Endothelial cell of umbilical vein (primary cell): ENCODE data around the gene BMP8A. TPM values are rescaled to one million over a fixed set of nuclear protein-coding genes. Genes with fewer than 3 reads are reported as not detected.

ENCODE experiments used
- BruUV-seq: library from RNA; stranded (reverse); fragments of 400-500 nt; replicated peaks from 2 replicates; lab custom pipeline; 2021; lab: Mats Ljungman, UMichigan
- CTCF ChIA-PET: fragments of 300-600, 350-600 bp; sonication (Branson Sonifier 250); formaldehyde crosslinking; loops from one replicate; lab custom pipeline; 2021; ENCODE audit warnings: antibody characterized with exemption, inconsistent platforms; lab: Charles Lee
- POLR2A ChIA-PET: fragments of 300-600, 350-600 bp; sonication (Branson Sonifier 250); formaldehyde crosslinking; loops from one replicate; lab custom pipeline; 2021; ENCODE audit warnings: antibody characterized with exemption, inconsistent platforms; lab: Charles Lee
- DNase-seq: peaks from one replicate; pipeline ENCODE4 v3.0.0-alpha.2; 2011; ENCODE audit warnings: low read depth, low spot score
- FAIRE-seq: peaks from 2 replicates; lab custom pipeline; 2011; peaks lifted over from hg19 to GRCh38; lab: Jason Lieb, UNC
- H2AFZ ChIP-seq: 2 replicates; pipeline ENCODE4 v1.6.0; 2012; ENCODE audit warnings: low read depth, low read length, control low read depth, inconsistent platforms
- H3K27ac ChIP-seq: 2 replicates; pipeline ENCODE4 v1.5.1; 2011; ENCODE audit warnings: low read depth, mild to moderate bottlenecking, control low read depth, low read length, moderate library complexity; ENCODE audit not compliant: insufficient read depth
- H3K27me3 ChIP-seq, 2 experiments: 2 replicates each; pipeline versions ENCODE4 v1.6.0 to v1.6.1; 2011; ENCODE audit warnings: low read length in 2 of 2, mixed read lengths in 1 of 2; ENCODE audit not compliant: control insufficient read depth in 2 of 2, insufficient read depth in 2 of 2
- H3K36me3 ChIP-seq, 2 experiments: 2 replicates in 1 of 2; 3 replicates in 1 of 2; pipeline ENCODE4 v1.5.1; 2011; ENCODE audit warnings: low read length in 2 of 2, mild to moderate bottlenecking in 1 of 2, moderate library complexity in 1 of 2; ENCODE audit not compliant: control insufficient read depth in 2 of 2, insufficient read depth in 2 of 2; ENCODE audit errors: extremely low read depth in 1 of 2
- H3K4me1 ChIP-seq: 3 replicates; pipeline ENCODE4 v1.5.1; 2011; ENCODE audit warnings: mild to moderate bottlenecking, low read length; ENCODE audit not compliant: control insufficient read depth, insufficient read depth; ENCODE audit errors: extremely low read depth
- H3K4me2 ChIP-seq: 2 replicates; pipeline ENCODE4 v1.6.1; 2011; ENCODE audit warnings: low read length, control low read depth, mixed read lengths; ENCODE audit not compliant: insufficient read depth
- H3K4me3 ChIP-seq, 3 experiments: fragments of 200-600 bp in 1 of 3; sonication (generic), shearing (Covaris generic) in 1 of 3; replicated peaks in 1 of 3; 2 replicates each; pipeline ENCODE4 v1.5.1; 2011 to 2016; ENCODE audit warnings: control low read depth in 3 of 3, low read length in 3 of 3, mild to moderate bottlenecking in 2 of 3, inconsistent platforms in 1 of 3, low read depth in 1 of 3, moderate library complexity in 1 of 3; ENCODE audit not compliant: insufficient read depth in 1 of 3
- H3K79me2 ChIP-seq: 2 replicates; pipeline ENCODE4 v1.6.0; 2012; ENCODE audit warnings: low read length, inconsistent platforms; ENCODE audit not compliant: control insufficient read depth, insufficient read depth
- H3K9ac ChIP-seq: replicated peaks from 2 replicates; pipeline ENCODE3; 2011; ENCODE audit warnings: low read length, control low read depth; ENCODE audit not compliant: insufficient read depth; ENCODE audit errors: extremely low read depth
- H3K9me1 ChIP-seq: replicated peaks from 3 replicates; pipeline ENCODE4 v1.6.0; 2011; ENCODE audit warnings: mild to moderate bottlenecking, low read length; ENCODE audit not compliant: control insufficient read depth, insufficient read depth; ENCODE audit errors: extremely low read depth
- H3K9me3 ChIP-seq: replicated peaks from 2 replicates; pipeline ENCODE4 v1.5.1; 2012; ENCODE audit warnings: low read length, inconsistent platforms; ENCODE audit not compliant: control insufficient read depth, insufficient read depth
- H4K20me1 ChIP-seq: replicated peaks from 2 replicates; pipeline ENCODE3; 2011; ENCODE audit warnings: mild to moderate bottlenecking, low read length; ENCODE audit not compliant: control insufficient read depth, insufficient read depth; ENCODE audit errors: extremely low read depth
- CTCF ChIP-seq, 2 donors: IDR thresholded peaks; 1 replicate in 1 of 2; 2 replicates in 1 of 2; pipeline ENCODE4 v1.5.1; 2011; ENCODE audit warnings: low read length in 2 of 2, mild to moderate bottlenecking in 2 of 2, moderate library complexity in 2 of 2, control low read depth in 1 of 2, inconsistent platforms in 1 of 2, low read depth in 1 of 2; ENCODE audit not compliant: insufficient read depth in 1 of 2; ENCODE audit errors: extremely low read depth in 1 of 2
- FOS ChIP-seq: IDR thresholded peaks from 2 replicates; pipeline ENCODE4 v1.6.1; 2011; ENCODE audit warnings: mild to moderate bottlenecking, low read length, moderate library complexity, borderline replicate concordance; ENCODE audit not compliant: insufficient read depth
- GATA2 ChIP-seq: IDR thresholded peaks from 2 replicates; pipeline ENCODE4 v1.7.0; 2011; ENCODE audit warnings: low read depth, mild to moderate bottlenecking, moderate library complexity, mixed read lengths, low read length; ENCODE audit not compliant: insufficient read length, insufficient read depth
- JUN ChIP-seq: IDR thresholded peaks from 2 replicates; pipeline ENCODE4 v1.6.1; 2011; ENCODE audit warnings: borderline replicate concordance, low read depth; ENCODE audit not compliant: insufficient read length, insufficient read depth
- MAX ChIP-seq: IDR thresholded peaks from 2 replicates; pipeline ENCODE4 v1.6.1; 2011; ENCODE audit not compliant: insufficient read depth, insufficient read length
- POLR2A ChIP-seq: IDR thresholded peaks from 2 replicates; pipeline ENCODE4 v1.6.1; 2012; ENCODE audit warnings: low read depth, mild to moderate bottlenecking, control low read depth, low read length
- POLR2AphosphoS5 ChIP-seq: IDR thresholded peaks from 2 replicates; pipeline ENCODE4 v1.6.1; 2012; ENCODE audit warnings: low read depth, mild to moderate bottlenecking, control low read depth, low read length, moderate library complexity; ENCODE audit not compliant: insufficient read depth
- dilution Hi-C: fragments of 300-500 bp; cut with MboI; formaldehyde crosslinking; loops from one replicate; pipeline ENCODE4 v1.15.0; 2019; ENCODE audit warnings: low sequenced_read_pairs; ENCODE audit not compliant: extremely low pct_ligation_motif_present
- intact Hi-C: fragments of 100-400 bp; cut with micrococcal nuclease; formaldehyde crosslinking; loops from one replicate; pipeline ENCODE4 v1.10.0; 2022
- polyA plus RNA-seq, 4 experiments: library from polyadenylated mRNA; depleted of rRNA in 3 of 4; stranded (reverse) in 3 of 4; unstranded in 1 of 4; fragments of >200 nt; gene quantifications; 2 replicates each; pipeline versions ENCODE4 v1.2.1 to v1.2.3, GENCODE V29; 2011 to 2012; ENCODE audit warnings: missing spikeins in 1 of 4
- total RNA-seq: library from RNA; stranded (reverse); gene quantifications from 2 replicates; pipeline ENCODE4 v1.2.3, GENCODE V29; 2021

The BMP8A gene
- total and polyA plus RNA-seq, 2 donors (not counting 3 experiments of a cell fraction or from before 2014, with no cell fraction given): 0.25 to 0.44 TPM

- DNase-seq: no peak
- H3K9me3 ChIP-seq: no peaks in the 10 kb centered on the region
- no peak for FAIRE-seq
- H3K4me1 ChIP-seq: no peaks in the 10 kb centered on the region
- no peak overlapping the region for H3K4me2 ChIP-seq
- BruUV-seq: no TSS peak
- intact Hi-C loops: no loop called here
- H3K27ac ChIP-seq: no peak overlapping the region
- H3K27me3 ChIP-seq: no peaks in the 10 kb centered on the region
- H3K36me3 ChIP-seq: peaks cover 28 to 40% of the 10 kb centered on the region in 2 experiments
- POLR2A ChIA-PET: no interaction called here
- no peaks in the 10 kb centered on the region for H3K9me1 ChIP-seq
- CTCF ChIA-PET: interaction anchor here (0.9 to 1.3 kb wide), 2 partner anchors 56 to 237 kb away, joined by 3 to 4 read pairs; no protein-coding TSS in a partner anchor
- H3K79me2 ChIP-seq: no peaks in the 10 kb centered on the region
- TF ChIP-seq JUN (no peak), CTCF (IDR thresholded peaks at IDR 0.05; ENCODE audit: extremely low read depth in 1 of 2, insufficient read depth in 1 of 2, low read depth in 1 of 2, low read length in 2 of 2) (no peak), POLR2AphosphoS5 (no peak), POLR2A (no peak), GATA2 (no peak), MAX (no peak), FOS (no peak)
- H4K20me1 ChIP-seq: no peaks in the 10 kb centered on the region
- H2AFZ ChIP-seq: no peak overlapping the region
- H3K9ac ChIP-seq: no peak overlapping the region
- no peak overlapping the region for H3K4me3 ChIP-seq
- dilution Hi-C loops: no loop called here
These were observed 8.2 kb upstream of the BMP8A start for GRCh38 chr1:39483276-39483675.
